K562 (cell line): ENCODE results near the gene CRYBG3. TPM values are rescaled to one million over a fixed set of nuclear protein-coding genes. Genes with fewer than 3 reads are reported as not detected.

Experiments used
- ATAC-seq: fragments of 200-7000 bp; cut with Tn5 transposase; 3 replicates; pipeline ENCODE4 v1.9.1; 2020; ENCODE audit warnings: moderate library complexity
- BruUV-seq: library from RNA; stranded (reverse); fragments of 400-500 nt; replicated peaks from 2 replicates; lab custom pipeline; 2021; lab: Mats Ljungman, UMichigan
- CTCF ChIA-PET: fragments of 300-600 bp; formaldehyde crosslinking; extraction: SDS; loops from one replicate; lab custom pipeline; 2021; ENCODE audit warnings: low intra/inter-chr PET ratio; lab: Yijun Ruan, JAX
- POLR2A ChIA-PET: fragments of 300-600, 350-650 bp; sonication (Branson Sonifier 250); formaldehyde crosslinking; extraction: SDS; loops from one replicate; lab custom pipeline; 2021; ENCODE audit warnings: antibody characterized with exemption, inconsistent platforms; lab: Yijun Ruan, JAX
- DNase-seq, 4 experiments: peaks; one replicate each; pipeline versions ENCODE4 v3.0.0 to v3.0.0-alpha.2; 2011 to 2018; ENCODE audit warnings: low spot score in 3 of 4, mixed read lengths in 3 of 4; ENCODE audit errors: extremely low read depth in 1 of 4
- FAIRE-seq: peaks from 2 replicates; lab custom pipeline; 2011; peaks lifted over from hg19 to GRCh38; lab: Jason Lieb, UNC
- H2AFZ ChIP-seq: 2 replicates; pipeline ENCODE4 v1.6.0; 2011; ENCODE audit warnings: low read depth, low read length, control low read depth, inconsistent platforms
- H3K27ac ChIP-seq: fragments of 200-600 bp; 3 replicates; pipeline ENCODE4 v1.8.0; 2011; ENCODE audit warnings: low read depth, mild to moderate bottlenecking, control low read depth, inconsistent platforms, low read length, moderate library complexity, mixed read lengths; ENCODE audit errors: extremely low read depth
- H3K27me3 ChIP-seq, 2 experiments: fragments of 300-600 bp in 1 of 2; 2 replicates in 1 of 2; 3 replicates in 1 of 2; pipeline versions ENCODE4 v1.6.0 to v1.8.0; 2011; ENCODE audit warnings: inconsistent platforms in 2 of 2, low read length in 2 of 2, mild to moderate bottlenecking in 1 of 2, mixed read lengths in 1 of 2, moderate library complexity in 1 of 2; ENCODE audit not compliant: control insufficient read depth in 2 of 2, insufficient read depth in 2 of 2
- H3K36me3 ChIP-seq: fragments of 300-600 bp; 3 replicates; pipeline ENCODE4 v1.8.0; 2011; ENCODE audit warnings: mild to moderate bottlenecking, low read length, inconsistent platforms; ENCODE audit not compliant: control insufficient read depth, insufficient read depth
- H3K4me1 ChIP-seq, 2 experiments: fragments of 200-600 bp in 1 of 2; replicated peaks in 1 of 2; 2 replicates in 1 of 2; 3 replicates in 1 of 2; pipeline versions ENCODE4 v1.5.1 to v1.8.0; 2011; ENCODE audit warnings: inconsistent platforms in 2 of 2, low read length in 2 of 2, mild to moderate bottlenecking in 1 of 2, mixed read lengths in 1 of 2, moderate library complexity in 1 of 2; ENCODE audit not compliant: control insufficient read depth in 2 of 2, insufficient read depth in 2 of 2
- H3K4me2 ChIP-seq: 2 replicates; pipeline ENCODE4 v1.6.1; 2011; ENCODE audit warnings: low read length, control low read depth, inconsistent platforms, mixed read lengths; ENCODE audit not compliant: insufficient read depth
- H3K4me3 ChIP-seq: fragments of 200-600 bp; sonication (generic), shearing (Covaris generic); 2 replicates; pipeline ENCODE4 v1.5.1; 2016; ENCODE audit warnings: control low read depth, inconsistent platforms
- H3K79me2 ChIP-seq: fragments of 200-600 bp; 3 replicates; pipeline ENCODE4 v1.8.0; 2011; ENCODE audit warnings: low read length, inconsistent platforms; ENCODE audit not compliant: control insufficient read depth, insufficient read depth
- H3K9ac ChIP-seq, 2 experiments: 2 replicates each; pipeline versions ENCODE4 v1.6.0 to v1.6.1; 2011; ENCODE audit warnings: low read depth in 2 of 2, low read length in 2 of 2, control low read depth in 1 of 2, inconsistent platforms in 1 of 2, mild to moderate bottlenecking in 1 of 2, mixed read lengths in 1 of 2; ENCODE audit not compliant: insufficient read depth in 1 of 2
- H3K9me1 ChIP-seq: one replicate; pipeline ENCODE4 v1.6.0; 2011; ENCODE audit warnings: inconsistent platforms, mild to moderate bottlenecking, low read length, moderate library complexity; ENCODE audit not compliant: control insufficient read depth, insufficient read depth
- H3K9me3 ChIP-seq: replicated peaks from 2 replicates; pipeline ENCODE4 v1.5.1; 2011; ENCODE audit warnings: low read depth, low read length, inconsistent platforms; ENCODE audit not compliant: control insufficient read depth, insufficient read depth
- H4K20me1 ChIP-seq: replicated peaks from 2 replicates; pipeline ENCODE4 v1.6.1; 2011; ENCODE audit warnings: low read length, inconsistent platforms, mixed read lengths; ENCODE audit not compliant: control insufficient read depth, insufficient read depth
- HLTF ChIP-seq: fragments of 450-650 bp; IDR thresholded peaks from 2 replicates; pipeline ENCODE4 v1.6.1; 2016
- NR2C2 ChIP-seq, 2 experiments: fragments of 200-800 bp in 1 of 2; sonication (Bioruptor generic) in 1 of 2; sonication (generic) in 1 of 2; formaldehyde crosslinking in 1 of 2; IDR thresholded peaks; 2 replicates each; pipeline versions ENCODE4 v1.6.1 to v1.8.0; 2016 to 2022; ENCODE audit warnings: mild to moderate bottlenecking in 1 of 2, missing compliant biosample characterization in 1 of 2, missing genetic modification characterization in 1 of 2, missing genetic modification reagents in 1 of 2
- PCBP2 ChIP-seq: fragments of 200-400 bp; formaldehyde crosslinking; IDR thresholded peaks from 2 replicates; pipeline ENCODE4 v1.6.1; 2018; ENCODE audit warnings: low read length, low read depth, mild to moderate bottlenecking, moderate library complexity; ENCODE audit not compliant: poor library complexity, severe bottlenecking
- POLR2B ChIP-seq: fragments of 450-650 bp; IDR thresholded peaks from 2 replicates; pipeline ENCODE4 v1.6.1; 2018; ENCODE audit warnings: low read depth; ENCODE audit not compliant: partially characterized antibody
- PRMT5 ChIP-seq: sonication (generic); formaldehyde crosslinking; IDR thresholded peaks from 2 replicates; pipeline ENCODE4 v1.5.0; 2020; ENCODE audit warnings: missing genetic modification reagents
- RBFOX2 ChIP-seq: fragments of 200-400 bp; formaldehyde crosslinking; IDR thresholded peaks from 2 replicates; pipeline ENCODE4 v1.6.1; 2017; ENCODE audit warnings: low read depth, mild to moderate bottlenecking, low read length, moderate library complexity
- SMAD2 ChIP-seq: fragments of 150-350 bp; IDR thresholded peaks from 2 replicates; pipeline ENCODE4 v1.6.1; 2014; ENCODE audit warnings: low read depth, mild to moderate bottlenecking, low read length
- TGIF2 ChIP-seq: sonication (generic); formaldehyde crosslinking; IDR thresholded peaks from 2 replicates; pipeline ENCODE4 v1.8.1; 2022; ENCODE audit warnings: mild to moderate bottlenecking, missing genetic modification reagents, moderate library complexity
- ZNF41 ChIP-seq: fragments of 250-450 bp; sonication (Bioruptor Pico); conservative IDR thresholded peaks from 2 replicates; pipeline ENCODE4 v1.4.0; 2020; ENCODE audit warnings: mild to moderate bottlenecking
- WGBS: fragments of 100-300 bp; shearing (Covaris generic); methylation state at CpG from one replicate; pipeline ENCODE4 v1.1.6; 2016; ENCODE audit warnings: low coverage, mixed read lengths; ENCODE audit not compliant: insufficient coverage; ENCODE audit errors: missing lambda C conversion rate; 5-methylcytosine and 5-hydroxymethylcytosine counted together
- in situ Hi-C: fragments of 300-500 bp; cut with MboI; formaldehyde crosslinking; loops from 4 replicates; pipeline ENCODE4 v1.15.0; 2018; ENCODE audit warnings: inconsistent platforms, mixed read lengths
- intact Hi-C: fragments of 100-400 bp; cut with micrococcal nuclease; formaldehyde crosslinking; loops from 2 replicates; pipeline ENCODE4 v1.14.2; 2022
- polyA plus RNA-seq, 8 experiments: library from polyadenylated mRNA; depleted of rRNA in 4 of 8; stranded (reverse) in 5 of 8; unstranded in 3 of 8; fragments of >200 nt; fragmentation: Nextera tagmentation in 2 of 8; fragmentation: Illumina TruSeq in 1 of 8; extraction: Ambion mirVana in 2 of 8; extraction: Trizol in 1 of 8; gene quantifications; 2 replicates each; pipeline versions ENCODE4 v1.2.1 to v1.2.3, GENCODE V29; 2011 to 2014; ENCODE audit warnings: inconsistent platforms in 1 of 8, missing spikeins in 1 of 8
- total RNA-seq, 7 experiments: library from RNA; depleted of rRNA in 6 of 7; stranded (reverse); fragments of >200 nt in 6 of 7; fragmentation: Illumina TruSeq in 2 of 7; extraction: Trizol in 2 of 7; gene quantifications; 2 replicates each; pipeline versions ENCODE4 v1.2.1 to v1.2.3, GENCODE V29; 2011 to 2021; ENCODE audit warnings: low replicate concordance in 1 of 7
- TF ChIP-seq, protein P1 (sequence below): IDR thresholded peaks from 2 replicates; pipeline ENCODE4 v1.6.1; 2012; ENCODE audit warnings: low read depth, low read length, improper control_type of control experiment, borderline replicate concordance
- TF ChIP-seq, protein P2 (sequence below): fragments of 450-650 bp; IDR thresholded peaks from 2 replicates; pipeline ENCODE4 v1.7.0; 2016; ENCODE audit warnings: borderline replicate concordance
- TF ChIP-seq, protein P3 (sequence below): fragments of 250-450 bp; sonication (Bioruptor Pico); IDR thresholded peaks from 2 replicates; pipeline ENCODE4 v1.8.0; 2022; ENCODE audit warnings: inconsistent platforms

The CRYBG3 gene
- total and polyA plus RNA-seq, 9 of the 15 experiments (the other 6 are each of a cell fraction or from before 2014, with no cell fraction given): 0.08 to 0.72 (median 0.18) TPM

DNA sequence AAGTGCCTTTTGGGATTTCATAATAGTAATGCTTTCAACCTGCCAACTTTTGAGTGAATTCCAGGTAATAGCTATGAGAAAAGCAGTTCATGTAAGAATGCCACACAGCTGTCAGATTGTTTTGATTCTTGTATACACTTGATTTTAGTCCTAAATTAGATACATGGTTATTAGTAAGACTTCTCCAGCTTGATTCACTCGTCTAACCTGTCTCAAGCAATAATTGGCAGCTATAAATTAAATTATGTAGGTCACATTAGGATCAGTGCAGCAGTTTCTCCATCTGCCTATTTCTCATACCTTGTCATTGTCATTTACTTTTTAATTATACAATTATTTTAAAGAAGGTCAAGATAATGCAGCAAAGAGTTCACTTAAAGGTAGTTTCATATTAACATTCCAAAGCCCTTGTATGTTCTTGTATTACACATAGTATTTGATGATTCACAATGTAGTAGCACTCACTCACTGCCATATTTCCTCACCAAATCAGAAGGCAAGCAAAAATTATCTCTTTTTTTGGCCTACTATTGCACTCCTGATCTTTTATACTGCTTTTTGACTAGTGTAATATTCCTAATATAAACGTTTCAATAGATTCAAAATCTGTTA lies 10.9 kb upstream of the CRYBG3 start (continued):
- TF ChIP-seq, protein P1, sequence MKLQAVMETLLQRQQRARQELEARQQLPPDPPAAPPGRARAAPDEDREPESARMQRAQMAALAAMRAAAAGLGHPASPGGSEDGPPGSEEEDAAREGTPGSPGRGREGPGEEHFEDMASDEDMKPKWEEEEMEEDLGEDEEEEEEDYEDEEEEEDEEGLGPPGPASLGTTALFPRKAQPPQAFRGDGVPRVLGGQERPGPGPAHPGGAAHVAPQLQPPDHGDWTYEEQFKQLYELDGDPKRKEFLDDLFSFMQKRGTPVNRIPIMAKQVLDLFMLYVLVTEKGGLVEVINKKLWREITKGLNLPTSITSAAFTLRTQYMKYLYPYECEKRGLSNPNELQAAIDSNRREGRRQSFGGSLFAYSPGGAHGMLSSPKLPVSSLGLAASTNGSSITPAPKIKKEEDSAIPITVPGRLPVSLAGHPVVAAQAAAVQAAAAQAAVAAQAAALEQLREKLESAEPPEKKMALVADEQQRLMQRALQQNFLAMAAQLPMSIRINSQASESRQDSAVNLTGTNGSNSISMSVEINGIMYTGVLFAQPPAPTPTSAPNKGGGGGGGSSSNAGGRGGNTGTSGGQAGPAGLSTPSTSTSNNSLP: no peak
- TF ChIP-seq TGIF2 (CRISPR knock-in tag) (no peak), RBFOX2 (no peak), PCBP2 (no peak), ZNF41 (CRISPR knock-in tag) (no peak)

DNA sequence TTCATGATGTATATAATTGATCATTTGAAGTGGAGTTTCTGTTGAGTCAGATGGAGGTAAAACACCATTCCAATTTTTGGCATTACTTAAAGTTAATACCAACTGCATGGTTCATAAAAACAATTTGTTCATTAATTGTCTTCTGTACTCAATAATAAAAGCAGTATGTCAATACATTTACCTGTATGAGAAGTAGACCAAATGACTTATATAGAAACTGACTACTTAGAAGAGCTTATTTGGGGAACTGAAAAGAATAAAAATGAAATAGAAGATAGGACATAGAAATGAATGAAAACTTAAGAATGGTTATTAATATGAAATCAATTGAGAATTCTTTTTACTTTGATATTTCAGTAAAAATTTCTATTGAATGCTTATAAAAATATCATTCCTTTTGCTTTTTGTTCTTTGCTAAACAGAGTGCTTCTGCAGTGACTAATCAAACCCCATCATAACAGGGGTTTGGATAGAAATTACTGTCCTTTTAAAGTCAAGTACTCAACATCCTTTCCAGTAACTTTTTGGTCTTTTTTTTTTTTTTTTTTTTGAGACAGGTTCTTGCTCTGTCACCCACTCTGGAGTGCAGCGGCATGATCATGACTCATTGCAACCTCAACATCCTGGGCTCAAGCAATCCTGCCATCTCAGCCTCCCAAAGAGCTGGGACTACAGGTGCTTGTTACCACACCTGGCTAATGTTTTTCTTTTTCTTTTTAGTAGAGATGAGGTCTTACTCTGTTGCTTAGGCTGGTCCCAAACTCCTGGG lies 6.5 kb upstream of the CRYBG3 start:
- DNase-seq (no peak), FAIRE-seq (no peak), ATAC-seq (no peak)
- ChIA-PET POLR2A (no interaction called here), CTCF (no interaction called here)
- in situ Hi-C loops (no loop called here), intact Hi-C loops (no loop called here)
- H3K36me3 ChIP-seq: no peaks in the 10 kb centered on the region
- no peaks in the 10 kb centered on the region for H3K79me2 ChIP-seq
- H3K27me3 ChIP-seq: peaks cover 0 to 4% of the 10 kb centered on the region in 2 experiments; a peak in 3 of 5 replicates
- no peaks in the 10 kb centered on the region for H4K20me1 ChIP-seq
- H3K4me1 ChIP-seq: no peaks in the 10 kb centered on the region
- H2AFZ ChIP-seq: no peak overlapping the region
- H3K9ac ChIP-seq: no peak overlapping the region
- 0% methylated on average over 1 of the region's 1 CpG for WGBS
- no TSS peak for BruUV-seq
- no peak overlapping the region for H3K27ac ChIP-seq
- no peak overlapping the region for H3K4me2 ChIP-seq
- no peak overlapping the region for H3K4me3 ChIP-seq
- no peaks in the 10 kb centered on the region for H3K9me1 ChIP-seq
- no peaks in the 10 kb centered on the region for H3K9me3 ChIP-seq
- TF ChIP-seq POLR2B (no peak), NR2C2 (CRISPR knock-in tag; IDR thresholded peaks at IDR 0.05) (no peak), NR2C2 (tag; IDR thresholded peaks at IDR 0.05) (no peak), SMAD2 (no peak), PRMT5 (CRISPR knock-in tag) (no peak), HLTF (no peak)
- TF ChIP-seq, protein P2, sequence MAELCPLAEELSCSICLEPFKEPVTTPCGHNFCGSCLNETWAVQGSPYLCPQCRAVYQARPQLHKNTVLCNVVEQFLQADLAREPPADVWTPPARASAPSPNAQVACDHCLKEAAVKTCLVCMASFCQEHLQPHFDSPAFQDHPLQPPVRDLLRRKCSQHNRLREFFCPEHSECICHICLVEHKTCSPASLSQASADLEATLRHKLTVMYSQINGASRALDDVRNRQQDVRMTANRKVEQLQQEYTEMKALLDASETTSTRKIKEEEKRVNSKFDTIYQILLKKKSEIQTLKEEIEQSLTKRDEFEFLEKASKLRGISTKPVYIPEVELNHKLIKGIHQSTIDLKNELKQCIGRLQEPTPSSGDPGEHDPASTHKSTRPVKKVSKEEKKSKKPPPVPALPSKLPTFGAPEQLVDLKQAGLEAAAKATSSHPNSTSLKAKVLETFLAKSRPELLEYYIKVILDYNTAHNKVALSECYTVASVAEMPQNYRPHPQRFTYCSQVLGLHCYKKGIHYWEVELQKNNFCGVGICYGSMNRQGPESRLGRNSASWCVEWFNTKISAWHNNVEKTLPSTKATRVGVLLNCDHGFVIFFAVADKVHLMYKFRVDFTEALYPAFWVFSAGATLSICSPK: no peak
- TF ChIP-seq, protein P3, sequence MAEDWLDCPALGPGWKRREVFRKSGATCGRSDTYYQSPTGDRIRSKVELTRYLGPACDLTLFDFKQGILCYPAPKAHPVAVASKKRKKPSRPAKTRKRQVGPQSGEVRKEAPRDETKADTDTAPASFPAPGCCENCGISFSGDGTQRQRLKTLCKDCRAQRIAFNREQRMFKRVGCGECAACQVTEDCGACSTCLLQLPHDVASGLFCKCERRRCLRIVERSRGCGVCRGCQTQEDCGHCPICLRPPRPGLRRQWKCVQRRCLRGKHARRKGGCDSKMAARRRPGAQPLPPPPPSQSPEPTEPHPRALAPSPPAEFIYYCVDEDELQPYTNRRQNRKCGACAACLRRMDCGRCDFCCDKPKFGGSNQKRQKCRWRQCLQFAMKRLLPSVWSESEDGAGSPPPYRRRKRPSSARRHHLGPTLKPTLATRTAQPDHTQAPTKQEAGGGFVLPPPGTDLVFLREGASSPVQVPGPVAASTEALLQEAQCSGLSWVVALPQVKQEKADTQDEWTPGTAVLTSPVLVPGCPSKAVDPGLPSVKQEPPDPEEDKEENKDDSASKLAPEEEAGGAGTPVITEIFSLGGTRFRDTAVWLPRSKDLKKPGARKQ (CRISPR knock-in tag): no peak
